WTC11 (cell line): ENCODE measurements around the gene TMEM181. TPM values are rescaled to one million over a fixed set of nuclear protein-coding genes. Genes with fewer than 3 reads are reported as not detected.

Source experiments
- ATAC-seq: fragments of 200-7000 bp; cut with Tn5 transposase; 2 replicates; pipeline ENCODE4 v1.10.0; 2021; ENCODE audit warnings: mild to moderate bottlenecking, moderate library complexity
- CTCF ChIA-PET: fragments of 300-600 bp; sonication (Branson Sonifier 250); formaldehyde crosslinking; loops from one replicate; lab custom pipeline; 2021; ENCODE audit warnings: antibody characterized with exemption; lab: Charles Lee
- POLR2A ChIA-PET: fragments of 350-600 bp; sonication (Branson Sonifier 250); formaldehyde crosslinking; loops from one replicate; lab custom pipeline; 2021; ENCODE audit warnings: antibody characterized with exemption; lab: Charles Lee
- DNase-seq: peaks from one replicate; pipeline ENCODE4 v3.0.0; 2021; ENCODE audit warnings: low spot score
- H3K27ac Mint-ChIP-seq: 2 replicates; pipeline ENCODE4 v1.8.0; 2021; ENCODE audit warnings: mixed read lengths
- H3K27me3 Mint-ChIP-seq: 2 replicates; pipeline ENCODE4 v1.8.0; 2021; ENCODE audit warnings: low read depth, mild to moderate bottlenecking, moderate library complexity, mixed read lengths
- H3K36me3 Mint-ChIP-seq: 2 replicates; pipeline ENCODE4 v1.8.0; 2021; ENCODE audit warnings: mixed read lengths
- H3K4me1 Mint-ChIP-seq: 2 replicates; pipeline ENCODE4 v1.8.0; 2022; ENCODE audit warnings: mixed read lengths
- H3K4me3 Mint-ChIP-seq: 2 replicates; pipeline ENCODE4 v1.8.0; 2021; ENCODE audit warnings: mild to moderate bottlenecking, moderate library complexity, mixed read lengths
- H3K9me3 Mint-ChIP-seq: 2 replicates; pipeline ENCODE4 v1.8.0; 2021; ENCODE audit warnings: mixed read lengths
- CBFB ChIP-seq: sonication (generic); formaldehyde crosslinking; IDR thresholded peaks from 2 replicates; pipeline ENCODE4 v1.8.1; 2022; ENCODE audit warnings: mild to moderate bottlenecking, low read depth, missing genetic modification reagents
- CREB1 ChIP-seq: sonication (generic); formaldehyde crosslinking; IDR thresholded peaks from 2 replicates; pipeline ENCODE4 v1.8.0; 2023; ENCODE audit warnings: mild to moderate bottlenecking, missing genetic modification reagents
- CREM ChIP-seq: sonication (generic); formaldehyde crosslinking; IDR thresholded peaks from 2 replicates; pipeline ENCODE4 v1.8.1; 2022; ENCODE audit warnings: mild to moderate bottlenecking, missing genetic modification reagents, moderate library complexity
- FOXP1 ChIP-seq: sonication (generic); formaldehyde crosslinking; IDR thresholded peaks from 2 replicates; pipeline ENCODE4 v1.8.0; 2022; ENCODE audit warnings: missing genetic modification reagents, mild to moderate bottlenecking, moderate library complexity, borderline replicate concordance
- GABPB1 ChIP-seq: sonication (generic); formaldehyde crosslinking; IDR thresholded peaks from 2 replicates; pipeline ENCODE4 v1.8.1; 2023; ENCODE audit warnings: mild to moderate bottlenecking, missing genetic modification reagents
- HMGXB4 ChIP-seq: sonication (generic); formaldehyde crosslinking; IDR thresholded peaks from 2 replicates; pipeline ENCODE4 v1.8.1; 2023; ENCODE audit warnings: mild to moderate bottlenecking, moderate library complexity, missing genetic modification reagents
- MXD4 ChIP-seq: fragments of 250-450 bp; sonication (Bioruptor Pico); IDR thresholded peaks from 2 replicates; pipeline ENCODE4 v1.8.0; 2021; ENCODE audit warnings: mild to moderate bottlenecking, moderate library complexity, borderline replicate concordance
- NFYB ChIP-seq: sonication (generic); formaldehyde crosslinking; conservative IDR thresholded peaks from 2 replicates; pipeline ENCODE4 v1.8.0; 2022; ENCODE audit warnings: low read depth, missing genetic modification reagents
- RORB ChIP-seq: fragments of 250-450 bp; sonication (Bioruptor Pico); IDR thresholded peaks from 2 replicates; pipeline ENCODE4 v1.9.0; 2021; ENCODE audit warnings: mild to moderate bottlenecking
- SMAD4 ChIP-seq: sonication (generic); formaldehyde crosslinking; IDR thresholded peaks from 2 replicates; pipeline ENCODE4 v1.8.0; 2022; ENCODE audit warnings: mild to moderate bottlenecking, missing genetic modification reagents
- TP53 ChIP-seq: sonication (generic); formaldehyde crosslinking; IDR thresholded peaks from 2 replicates; pipeline ENCODE4 v1.8.1; 2023; ENCODE audit warnings: mild to moderate bottlenecking, missing genetic modification reagents
- ZNF138 ChIP-seq: sonication (generic); formaldehyde crosslinking; conservative IDR thresholded peaks from 2 replicates; pipeline ENCODE4 v1.8.1; 2022; ENCODE audit warnings: mild to moderate bottlenecking, moderate library complexity, missing genetic modification reagents
- ZNF219 ChIP-seq: sonication (generic); formaldehyde crosslinking; IDR thresholded peaks from 2 replicates; pipeline ENCODE4 v1.8.0; 2023; ENCODE audit warnings: missing genetic modification reagents, mild to moderate bottlenecking, borderline replicate concordance
- ZNF232 ChIP-seq: sonication (generic); formaldehyde crosslinking; IDR thresholded peaks from 2 replicates; pipeline ENCODE4 v1.8.0; 2022; ENCODE audit warnings: mild to moderate bottlenecking, missing genetic modification reagents
- total RNA-seq: library from RNA; stranded (reverse); gene quantifications from 3 replicates; pipeline ENCODE4 v1.2.3, GENCODE V29; 2021
- TF ChIP-seq, protein P1 (sequence below): sonication (generic); formaldehyde crosslinking; IDR thresholded peaks from 2 replicates; pipeline ENCODE4 v1.8.0; 2023; ENCODE audit warnings: missing genetic modification reagents
- TF ChIP-seq, protein P2 (sequence below): sonication (generic); formaldehyde crosslinking; conservative IDR thresholded peaks from 2 replicates; pipeline ENCODE4 v1.8.1; 2022; ENCODE audit warnings: mild to moderate bottlenecking, missing genetic modification reagents
- TF ChIP-seq, protein P3 (sequence below): sonication (generic); formaldehyde crosslinking; IDR thresholded peaks from 2 replicates; pipeline ENCODE4 v1.8.0; 2022; ENCODE audit warnings: mild to moderate bottlenecking, missing genetic modification reagents
- TF ChIP-seq, protein P4 (sequence below): sonication (generic); formaldehyde crosslinking; IDR thresholded peaks from 2 replicates; pipeline ENCODE4 v1.8.0; 2022; ENCODE audit warnings: mild to moderate bottlenecking, missing genetic modification reagents
- TF ChIP-seq, protein P5 (sequence below): sonication (generic); formaldehyde crosslinking; IDR thresholded peaks from 2 replicates; pipeline ENCODE4 v1.8.0; 2023; ENCODE audit warnings: missing genetic modification reagents, mild to moderate bottlenecking, borderline replicate concordance

Gene TMEM181
- total RNA-seq, 1 experiment from 2014 or later = 18.8 TPM

DNA sequence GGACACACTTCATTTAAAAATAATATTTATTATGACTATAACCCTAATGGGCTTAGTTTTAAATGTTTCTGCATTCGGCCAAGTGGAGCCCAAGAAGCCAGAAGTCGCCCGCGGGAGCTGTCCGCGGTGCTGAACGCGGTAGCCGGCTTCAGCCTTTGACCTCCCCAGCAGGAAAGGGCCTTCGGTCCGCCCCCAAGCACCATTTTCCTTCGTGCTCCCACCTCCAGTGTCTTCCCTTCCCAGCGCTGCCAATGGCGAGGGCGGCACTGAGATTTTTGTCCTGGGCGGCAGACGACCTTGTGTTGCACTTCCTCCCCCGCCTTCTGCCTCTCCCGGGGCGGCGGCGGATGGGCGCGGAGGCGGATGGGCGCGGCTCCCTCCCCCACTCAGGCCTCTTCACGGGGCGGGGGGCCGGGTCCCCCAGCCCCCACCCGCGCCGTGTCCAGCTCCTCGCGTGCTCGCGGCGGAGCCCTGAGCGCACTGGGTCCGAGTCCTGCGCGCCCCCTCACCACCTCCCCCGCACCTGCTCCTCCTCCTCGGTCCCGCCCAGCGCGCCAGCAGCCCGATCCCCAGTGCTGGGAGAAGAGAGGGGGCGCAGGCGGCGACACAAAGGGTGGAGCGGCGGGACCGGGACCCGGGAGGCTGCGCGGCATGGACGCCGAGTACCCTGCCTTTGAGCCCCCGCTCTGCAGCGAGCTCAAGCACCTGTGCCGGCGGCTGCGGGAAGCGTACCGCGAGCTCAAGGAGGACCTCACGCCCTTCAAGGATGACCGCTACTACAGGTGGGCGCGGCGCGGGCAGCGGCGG lies 23.6 kb upstream of the TMEM181 start (continued):
- TF ChIP-seq ZNF232 (CRISPR knock-in tag) (peak; percentile 70; the same call in 1 of the 2 replicates), RORB (CRISPR knock-in tag) (no peak), FOXP1 (peak; percentile 75), CBFB (CRISPR knock-in tag) (0 out of 2 replicates have a peak, but pooled peaks have one; percentile 20), ZNF138 (CRISPR knock-in tag) (no peak), ZNF219 (CRISPR knock-in tag) (peak; percentile 83; the same call in 1 of the 2 replicates), SMAD4 (CRISPR knock-in tag) (0 out of 2 replicates have a peak, but pooled peaks have one; percentile 40), HMGXB4 (CRISPR knock-in tag) (peak; percentile 93), CREM (CRISPR knock-in tag) (0 out of 2 replicates have a peak, but pooled peaks have one; percentile 33), MXD4 (CRISPR knock-in tag) (no peak), CREB1 (CRISPR knock-in tag) (peak; percentile 51; the same call in 1 of the 2 replicates)
- TF ChIP-seq, protein P1, sequence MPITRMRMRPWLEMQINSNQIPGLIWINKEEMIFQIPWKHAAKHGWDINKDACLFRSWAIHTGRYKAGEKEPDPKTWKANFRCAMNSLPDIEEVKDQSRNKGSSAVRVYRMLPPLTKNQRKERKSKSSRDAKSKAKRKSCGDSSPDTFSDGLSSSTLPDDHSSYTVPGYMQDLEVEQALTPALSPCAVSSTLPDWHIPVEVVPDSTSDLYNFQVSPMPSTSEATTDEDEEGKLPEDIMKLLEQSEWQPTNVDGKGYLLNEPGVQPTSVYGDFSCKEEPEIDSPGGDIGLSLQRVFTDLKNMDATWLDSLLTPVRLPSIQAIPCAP (CRISPR knock-in tag) = 0 out of 2 replicates have a peak, but pooled peaks have one; percentile 66
- TF ChIP-seq, protein P2, sequence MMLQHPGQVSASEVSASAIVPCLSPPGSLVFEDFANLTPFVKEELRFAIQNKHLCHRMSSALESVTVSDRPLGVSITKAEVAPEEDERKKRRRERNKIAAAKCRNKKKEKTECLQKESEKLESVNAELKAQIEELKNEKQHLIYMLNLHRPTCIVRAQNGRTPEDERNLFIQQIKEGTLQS = no peak
- TF ChIP-seq, protein P3, sequence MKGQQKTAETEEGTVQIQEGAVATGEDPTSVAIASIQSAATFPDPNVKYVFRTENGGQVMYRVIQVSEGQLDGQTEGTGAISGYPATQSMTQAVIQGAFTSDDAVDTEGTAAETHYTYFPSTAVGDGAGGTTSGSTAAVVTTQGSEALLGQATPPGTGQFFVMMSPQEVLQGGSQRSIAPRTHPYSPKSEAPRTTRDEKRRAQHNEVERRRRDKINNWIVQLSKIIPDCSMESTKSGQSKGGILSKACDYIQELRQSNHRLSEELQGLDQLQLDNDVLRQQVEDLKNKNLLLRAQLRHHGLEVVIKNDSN (CRISPR knock-in tag) = peak; percentile 68

GRCh38 chr6:158536891-158537798 lies 22.7 kb upstream of the TMEM181 start:
- peak overlapping the region; percentile 76 for H3K4me3 Mint-ChIP-seq
- TF ChIP-seq, protein P4, sequence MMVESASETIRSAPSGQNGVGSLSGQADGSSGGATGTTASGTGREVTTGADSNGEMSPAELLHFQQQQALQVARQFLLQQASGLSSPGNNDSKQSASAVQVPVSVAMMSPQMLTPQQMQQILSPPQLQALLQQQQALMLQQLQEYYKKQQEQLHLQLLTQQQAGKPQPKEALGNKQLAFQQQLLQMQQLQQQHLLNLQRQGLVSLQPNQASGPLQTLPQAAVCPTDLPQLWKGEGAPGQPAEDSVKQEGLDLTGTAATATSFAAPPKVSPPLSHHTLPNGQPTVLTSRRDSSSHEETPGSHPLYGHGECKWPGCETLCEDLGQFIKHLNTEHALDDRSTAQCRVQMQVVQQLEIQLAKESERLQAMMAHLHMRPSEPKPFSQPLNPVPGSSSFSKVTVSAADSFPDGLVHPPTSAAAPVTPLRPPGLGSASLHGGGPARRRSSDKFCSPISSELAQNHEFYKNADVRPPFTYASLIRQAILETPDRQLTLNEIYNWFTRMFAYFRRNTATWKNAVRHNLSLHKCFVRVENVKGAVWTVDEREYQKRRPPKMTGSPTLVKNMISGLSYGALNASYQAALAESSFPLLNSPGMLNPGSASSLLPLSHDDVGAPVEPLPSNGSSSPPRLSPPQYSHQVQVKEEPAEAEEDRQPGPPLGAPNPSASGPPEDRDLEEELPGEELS (CRISPR knock-in tag) = peak; percentile 85
- TF ChIP-seq GABPB1 (peak; percentile 53; the same call in 1 of the 2 replicates), TP53 (peak; percentile 89), NFYB (CRISPR knock-in tag) (0 out of 2 replicates have a peak, but pooled peaks have one; percentile 8), ZNF138 (CRISPR knock-in tag) (no peak)
- TF ChIP-seq, protein P5, sequence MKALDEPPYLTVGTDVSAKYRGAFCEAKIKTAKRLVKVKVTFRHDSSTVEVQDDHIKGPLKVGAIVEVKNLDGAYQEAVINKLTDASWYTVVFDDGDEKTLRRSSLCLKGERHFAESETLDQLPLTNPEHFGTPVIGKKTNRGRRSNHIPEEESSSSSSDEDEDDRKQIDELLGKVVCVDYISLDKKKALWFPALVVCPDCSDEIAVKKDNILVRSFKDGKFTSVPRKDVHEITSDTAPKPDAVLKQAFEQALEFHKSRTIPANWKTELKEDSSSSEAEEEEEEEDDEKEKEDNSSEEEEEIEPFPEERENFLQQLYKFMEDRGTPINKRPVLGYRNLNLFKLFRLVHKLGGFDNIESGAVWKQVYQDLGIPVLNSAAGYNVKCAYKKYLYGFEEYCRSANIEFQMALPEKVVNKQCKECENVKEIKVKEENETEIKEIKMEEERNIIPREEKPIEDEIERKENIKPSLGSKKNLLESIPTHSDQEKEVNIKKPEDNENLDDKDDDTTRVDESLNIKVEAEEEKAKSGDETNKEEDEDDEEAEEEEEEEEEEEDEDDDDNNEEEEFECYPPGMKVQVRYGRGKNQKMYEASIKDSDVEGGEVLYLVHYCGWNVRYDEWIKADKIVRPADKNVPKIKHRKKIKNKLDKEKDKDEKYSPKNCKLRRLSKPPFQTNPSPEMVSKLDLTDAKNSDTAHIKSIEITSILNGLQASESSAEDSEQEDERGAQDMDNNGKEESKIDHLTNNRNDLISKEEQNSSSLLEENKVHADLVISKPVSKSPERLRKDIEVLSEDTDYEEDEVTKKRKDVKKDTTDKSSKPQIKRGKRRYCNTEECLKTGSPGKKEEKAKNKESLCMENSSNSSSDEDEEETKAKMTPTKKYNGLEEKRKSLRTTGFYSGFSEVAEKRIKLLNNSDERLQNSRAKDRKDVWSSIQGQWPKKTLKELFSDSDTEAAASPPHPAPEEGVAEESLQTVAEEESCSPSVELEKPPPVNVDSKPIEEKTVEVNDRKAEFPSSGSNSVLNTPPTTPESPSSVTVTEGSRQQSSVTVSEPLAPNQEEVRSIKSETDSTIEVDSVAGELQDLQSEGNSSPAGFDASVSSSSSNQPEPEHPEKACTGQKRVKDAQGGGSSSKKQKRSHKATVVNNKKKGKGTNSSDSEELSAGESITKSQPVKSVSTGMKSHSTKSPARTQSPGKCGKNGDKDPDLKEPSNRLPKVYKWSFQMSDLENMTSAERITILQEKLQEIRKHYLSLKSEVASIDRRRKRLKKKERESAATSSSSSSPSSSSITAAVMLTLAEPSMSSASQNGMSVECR (CRISPR knock-in tag) = peak; percentile 19; the same call in 1 of the 2 replicates

More at GRCh38 chr6:158536891-158537798, 22.7 kb upstream of the TMEM181 start:
- ChIA-PET CTCF (interaction anchor here (0.7 to 2.8 kb wide), 7 partner anchors 8 to 323 kb away, joined by 3 to 28 read pairs (median 4); no protein-coding TSS in a partner anchor), POLR2A (interaction anchor here (0.6 to 1.5 kb wide), 3 partner anchors 18 to 107 kb away, joined by 3 to 4 read pairs (median 4); partner anchors contain the start of gene DYNLT1)
- H3K27ac Mint-ChIP-seq = no peak overlapping the region
- ATAC-seq (peak; percentile 70), DNase-seq (peak; percentile 78)
- peaks cover 16% of the 10 kb centered on the region for H3K4me1 Mint-ChIP-seq
- no peaks in the 10 kb centered on the region for H3K36me3 Mint-ChIP-seq
- no peaks in the 10 kb centered on the region for H3K9me3 Mint-ChIP-seq
- peaks cover 15% of the 10 kb centered on the region for H3K27me3 Mint-ChIP-seq
